Measurements from ENCODE around the gene NNAT.

Gene NNAT

GRCh38 chr20:37492096-37492625 lies 28.9 kb upstream of the NNAT start:
- in situ Hi-C loops (cut with MboI; ENCODE audit: low sequenced_read_pairs, unreplicated experiment): no loop called here
- no peak for TF ChIP-seq CTCF (IDR thresholded peaks at IDR 0.05; ENCODE audit: borderline replicate concordance, control extremely low read depth, extremely low read depth, insufficient read depth, missing control alignments)

GRCh38 chr20:37492945-37493344 lies 28.1 kb upstream of the NNAT start:
- TF ChIP-seq CTCF (IDR thresholded peaks at IDR 0.05; ENCODE audit: borderline replicate concordance, control extremely low read depth, extremely low read depth, insufficient read depth, missing control alignments): no peak
- in situ Hi-C loops (cut with MboI; ENCODE audit: low sequenced_read_pairs, unreplicated experiment): no loop called here
- no peak for DNase-seq (ENCODE audit: low spot score)

More at GRCh38 chr20:37492096-37492625, 28.9 kb upstream of the NNAT start:
- DNase-seq (ENCODE audit: low spot score): no peak

DNA sequence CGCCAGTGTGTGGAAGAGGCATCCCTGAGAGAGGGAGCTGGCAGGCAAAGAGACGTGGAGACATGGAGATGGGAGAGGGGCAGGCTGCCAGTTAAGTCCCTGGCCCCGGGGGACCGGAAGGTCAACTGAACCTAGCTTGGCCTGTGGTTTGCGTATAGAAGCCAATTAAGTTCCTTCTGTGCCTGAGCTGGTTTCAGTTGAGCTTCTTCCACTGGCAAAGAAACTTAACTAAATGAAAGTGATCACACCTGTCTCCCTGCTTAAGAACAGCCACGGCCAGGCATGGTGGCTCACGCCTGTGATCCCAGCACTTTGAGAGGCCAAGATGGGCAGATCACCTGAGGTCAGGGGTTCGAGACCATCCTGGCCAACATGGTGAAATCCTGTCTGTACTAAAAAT lies 26.7 kb upstream of the NNAT start:
- TF ChIP-seq CTCF (IDR thresholded peaks at IDR 0.05; ENCODE audit: borderline replicate concordance, control extremely low read depth, extremely low read depth, insufficient read depth, missing control alignments): no peak
- no peak for DNase-seq (ENCODE audit: low spot score)
- in situ Hi-C loops (cut with MboI; ENCODE audit: low sequenced_read_pairs, unreplicated experiment): no loop called here

GRCh38 chr20:37494796-37495195 lies 26.3 kb upstream of the NNAT start:
- DNase-seq (ENCODE audit: low spot score): no peak
- TF ChIP-seq CTCF (IDR thresholded peaks at IDR 0.05; ENCODE audit: borderline replicate concordance, control extremely low read depth, extremely low read depth, insufficient read depth, missing control alignments): no peak
- in situ Hi-C loops (cut with MboI; ENCODE audit: low sequenced_read_pairs, unreplicated experiment): no loop called here

DNA sequence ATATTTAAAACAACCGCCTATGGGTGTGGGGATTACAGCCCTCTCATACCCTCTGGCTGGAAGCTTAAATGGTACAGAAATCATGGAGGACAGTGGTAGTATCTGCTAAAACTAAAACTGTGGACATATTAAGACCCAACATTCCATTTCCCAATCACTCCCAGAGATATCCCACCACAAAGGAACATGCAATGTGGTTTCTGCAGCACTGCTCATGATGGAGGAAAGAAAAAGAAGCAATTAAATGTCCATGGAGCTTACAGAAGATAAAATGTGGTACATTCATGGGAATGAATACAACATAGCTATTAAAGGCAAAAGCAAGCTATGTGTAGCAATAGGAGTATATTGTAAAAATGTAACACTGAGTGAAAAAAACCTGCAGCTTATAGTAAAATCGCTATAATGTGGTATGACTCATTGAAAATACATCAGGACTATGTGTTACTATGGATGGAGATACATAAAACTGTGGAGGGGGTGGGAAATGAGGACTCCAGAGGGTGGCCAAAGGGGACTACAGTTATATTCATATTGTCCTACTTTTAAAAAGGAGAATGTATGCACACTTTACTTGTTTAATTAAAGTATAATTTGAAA lies 22.9 kb upstream of the NNAT start:
- in situ Hi-C loops (cut with MboI; ENCODE audit: low sequenced_read_pairs, unreplicated experiment): no loop called here
- DNase-seq (ENCODE audit: low spot score): no peak
- no peak for TF ChIP-seq CTCF (IDR thresholded peaks at IDR 0.05; ENCODE audit: borderline replicate concordance, control extremely low read depth, extremely low read depth, insufficient read depth, missing control alignments)

GRCh38 chr20:37500311-37500710 lies 20.7 kb upstream of the NNAT start:
- in situ Hi-C loops (cut with MboI; ENCODE audit: low sequenced_read_pairs, unreplicated experiment): no loop called here

More at GRCh38 chr20:37500311-37500710, 20.7 kb upstream of the NNAT start:
- no peak for DNase-seq (ENCODE audit: low spot score)
- TF ChIP-seq CTCF (IDR thresholded peaks at IDR 0.05; ENCODE audit: borderline replicate concordance, control extremely low read depth, extremely low read depth, insufficient read depth, missing control alignments): no peak

Data from GM13976 (cell line).